ENCODE measurements around the gene MTUS2. TPM values are rescaled to one million over a fixed set of nuclear protein-coding genes. Genes with fewer than 3 reads are reported as not detected.

Gene MTUS2
- total RNA-seq, 1 experiment from 2014 or later, result 0.35 TPM

DNA sequence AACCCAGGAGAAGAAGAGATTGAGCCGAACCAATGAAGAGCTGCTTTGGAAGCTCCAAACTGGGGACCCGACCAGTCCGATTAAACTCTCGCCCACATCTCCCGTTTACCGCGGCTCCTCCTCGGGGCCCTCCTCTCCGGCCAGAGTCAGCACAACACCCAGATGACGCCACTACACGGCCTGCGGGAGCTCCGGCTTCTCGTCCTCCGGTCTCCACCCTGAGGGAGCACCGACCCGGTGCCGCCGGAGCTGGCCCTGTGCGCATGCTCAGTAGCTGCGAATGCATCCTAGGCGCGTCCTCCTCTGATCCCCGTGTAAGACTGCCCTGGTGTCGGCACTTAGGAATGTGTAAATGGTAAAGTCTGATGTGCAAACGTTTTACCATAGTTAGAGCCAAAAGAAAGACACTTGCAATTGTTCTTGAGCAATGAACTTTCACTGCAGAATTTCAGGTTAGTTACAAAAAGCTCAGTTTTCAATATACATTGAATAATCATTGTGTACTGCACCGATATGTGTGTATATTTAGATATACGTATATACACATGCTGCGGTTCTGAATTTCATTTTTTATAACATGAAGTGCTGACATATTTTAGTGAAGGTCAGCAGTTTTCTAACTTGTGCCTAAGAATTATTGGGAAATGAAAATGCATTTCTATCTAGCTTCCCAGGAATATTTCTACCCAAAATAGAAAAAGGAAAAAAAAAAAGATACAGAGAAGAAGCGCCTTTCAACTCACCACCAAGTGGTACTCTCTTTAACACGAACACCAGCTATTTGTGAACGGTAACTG lies 683.1 kb downstream of the MTUS2 start:
- no CpG with 5 or more reads among the region's 32 CpGs for WGBS (ENCODE audit: extremely low coverage, insufficient read length, low lambda C conversion rate)
- TF ChIP-seq, protein P1, sequence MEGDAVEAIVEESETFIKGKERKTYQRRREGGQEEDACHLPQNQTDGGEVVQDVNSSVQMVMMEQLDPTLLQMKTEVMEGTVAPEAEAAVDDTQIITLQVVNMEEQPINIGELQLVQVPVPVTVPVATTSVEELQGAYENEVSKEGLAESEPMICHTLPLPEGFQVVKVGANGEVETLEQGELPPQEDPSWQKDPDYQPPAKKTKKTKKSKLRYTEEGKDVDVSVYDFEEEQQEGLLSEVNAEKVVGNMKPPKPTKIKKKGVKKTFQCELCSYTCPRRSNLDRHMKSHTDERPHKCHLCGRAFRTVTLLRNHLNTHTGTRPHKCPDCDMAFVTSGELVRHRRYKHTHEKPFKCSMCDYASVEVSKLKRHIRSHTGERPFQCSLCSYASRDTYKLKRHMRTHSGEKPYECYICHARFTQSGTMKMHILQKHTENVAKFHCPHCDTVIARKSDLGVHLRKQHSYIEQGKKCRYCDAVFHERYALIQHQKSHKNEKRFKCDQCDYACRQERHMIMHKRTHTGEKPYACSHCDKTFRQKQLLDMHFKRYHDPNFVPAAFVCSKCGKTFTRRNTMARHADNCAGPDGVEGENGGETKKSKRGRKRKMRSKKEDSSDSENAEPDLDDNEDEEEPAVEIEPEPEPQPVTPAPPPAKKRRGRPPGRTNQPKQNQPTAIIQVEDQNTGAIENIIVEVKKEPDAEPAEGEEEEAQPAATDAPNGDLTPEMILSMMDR (conservative IDR thresholded peaks at IDR 0.05), result no peak
- no peak overlapping the region for H4K5ac ChIP-seq (ENCODE audit: insufficient read length, low read depth, low read length)
- H3K56ac ChIP-seq (ENCODE audit: insufficient read length, low read depth, low read length), result no peak overlapping the region
- no peaks in the 10 kb centered on the region for H4K20me1 ChIP-seq (ENCODE audit: control insufficient read depth, insufficient read depth, insufficient read length)
- no peak overlapping the region for H3K4ac ChIP-seq (ENCODE audit: low read depth, low read length)
- no peak overlapping the region; the same call in 1 of the 2 replicates for H3K14ac ChIP-seq (ENCODE audit: insufficient read depth, low read length)
- H4K8ac ChIP-seq (replicated peaks; ENCODE audit: insufficient read length, low read depth, low read length), result no peak overlapping the region
- peaks cover 18% of the 10 kb centered on the region for H3K27me3 Mint-ChIP-seq (ENCODE audit: low read depth)
- peaks cover 11% of the 10 kb centered on the region in 2 experiments; a peak in 3 of 4 replicates for H3K4me1 Mint-ChIP-seq
- H3K27ac ChIP-seq (ENCODE audit: insufficient read length, low read depth, low read length), result no peak overlapping the region
- no peak overlapping the region for H2BK20ac ChIP-seq (ENCODE audit: low read depth, low read length, poor library complexity, severe bottlenecking)
- no peaks in the 10 kb centered on the region for H3K79me2 ChIP-seq (ENCODE audit: insufficient read depth, low read length)
- H3K4me3 Mint-ChIP-seq, result peak overlapping the region in 1 of 2 experiments; percentile 48; a peak in 2 of 5 replicates
- no peaks in the 10 kb centered on the region for H3K9me3 ChIP-seq (ENCODE audit: control insufficient read depth, low read depth, low read length)
- H3K27me3 ChIP-seq (ENCODE audit: insufficient read depth, low read length), result no peaks in the 10 kb centered on the region
- DNase-seq, result peak; percentile 84
- H4K91ac ChIP-seq (ENCODE audit: insufficient read length, low read depth, low read length), result no peak overlapping the region
- no peak overlapping the region for H2BK15ac ChIP-seq (ENCODE audit: low read depth, low read length)
- no peak overlapping the region for H3K9ac ChIP-seq (ENCODE audit: extremely low read depth, insufficient read length, low read length)
- no peak overlapping the region for H3T11ph ChIP-seq (ENCODE audit: low read length)
- H2AFZ ChIP-seq (ENCODE audit: low read length), result no peak overlapping the region
- no peaks in the 10 kb centered on the region for H3K36me3 Mint-ChIP-seq (ENCODE audit: insufficient read depth in 1 of 3, low read depth in 3 of 3)
- no peaks in the 10 kb centered on the region for H3K9me3 Mint-ChIP-seq
- no peak overlapping the region for H3K18ac ChIP-seq (ENCODE audit: insufficient read length, low read depth, low read length)
- H3K4me2 ChIP-seq (ENCODE audit: insufficient read depth, insufficient read length, low read length), result peak overlapping the region; percentile 9
- H3K23me2 ChIP-seq (ENCODE audit: insufficient read length, low read depth, low read length, poor library complexity, severe bottlenecking), result no peaks in the 10 kb centered on the region
- no peak overlapping the region for H3K27ac Mint-ChIP-seq
- H2BK120ac ChIP-seq (ENCODE audit: low read depth, low read length, poor library complexity, severe bottlenecking), result no peak overlapping the region
- no peaks in the 10 kb centered on the region for H3K79me1 ChIP-seq (ENCODE audit: insufficient read depth, low read depth, low read length, poor library complexity, severe bottlenecking)
- H3K23ac ChIP-seq (ENCODE audit: insufficient read length, low read depth, low read length), result no peak overlapping the region
- H2BK5ac ChIP-seq (ENCODE audit: insufficient read length, low read length), result no peak overlapping the region
- no peaks in the 10 kb centered on the region for H3K4me1 ChIP-seq (ENCODE audit: insufficient read depth, low read length)
- H2BK12ac ChIP-seq (ENCODE audit: insufficient read length, low read depth, low read length), result no peak overlapping the region
- no peak overlapping the region for H2AK5ac ChIP-seq (ENCODE audit: insufficient read length, low read length)

Measured in H9 (cell line).